ENCODE results near the gene TXNDC8.
"Not testable (repeated sequence)": the region's sequence is repeated elsewhere in the genome, so short reads cannot be mapped to it uniquely, and the experiment has no call there.

The TXNDC8 gene

GRCh38 chr9:110327716-110328115 is 9.9 kb downstream of the TXNDC8 start:
- DNase-seq (ENCODE audit: low read depth), result no peak

DNA sequence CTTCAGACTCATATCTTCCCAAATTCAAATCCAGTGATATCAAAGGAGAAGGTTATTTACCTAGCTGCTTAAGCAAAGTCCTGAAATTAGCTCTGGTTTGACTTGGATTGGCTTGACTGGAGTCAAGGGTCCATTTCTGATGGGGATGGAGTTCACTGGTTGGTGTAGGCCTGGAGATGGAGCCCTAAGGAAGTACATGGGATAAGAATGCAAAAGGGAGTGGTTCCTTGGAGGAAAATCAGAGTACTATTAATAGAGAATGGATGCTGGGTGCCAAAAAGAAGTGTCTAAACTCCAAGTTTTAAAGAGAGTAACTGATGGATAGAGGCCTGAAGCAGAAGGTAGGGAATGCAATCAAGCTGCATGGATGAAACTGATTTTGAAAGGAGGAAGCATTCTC is 13.8 kb downstream of the TXNDC8 start:
- DNase-seq (ENCODE audit: low read depth), result no peak

GRCh38 chr9:110320651-110321445 is 16.8 kb downstream of the TXNDC8 start:
- DNase-seq (ENCODE audit: low read depth), result no peak

DNA sequence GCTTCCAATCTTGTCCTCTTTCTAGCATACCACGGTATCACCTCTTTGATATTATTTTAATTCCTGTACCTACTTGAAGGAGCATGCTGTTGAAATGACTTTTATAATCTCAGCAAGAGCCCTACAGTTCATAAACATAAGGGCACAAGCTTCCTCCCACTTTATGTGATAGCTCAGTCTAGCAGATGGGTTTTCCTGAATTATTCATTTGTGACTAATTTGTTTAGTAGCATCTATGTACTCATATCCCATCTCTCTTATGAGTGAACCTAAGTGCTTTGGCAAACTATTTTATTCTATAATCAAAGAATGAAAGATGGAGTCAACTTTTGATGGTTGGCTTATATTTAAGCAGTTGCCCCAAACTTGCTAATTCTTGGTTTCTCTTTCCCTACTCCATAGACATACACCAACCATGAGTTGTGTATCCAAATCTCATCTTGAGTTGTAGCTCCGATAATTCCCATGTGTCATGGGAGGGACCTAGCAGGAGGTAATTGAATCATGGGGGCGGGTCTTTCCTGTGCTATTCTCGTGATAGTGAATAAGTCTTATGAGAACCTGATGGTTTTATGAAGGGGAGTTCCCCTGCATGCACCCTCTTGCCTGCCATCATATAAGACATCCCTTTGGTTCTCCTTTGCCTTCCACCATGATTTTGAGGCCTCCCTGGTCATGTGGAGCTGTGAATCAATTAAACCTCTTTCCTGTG is 17.7 kb downstream of the TXNDC8 start:
- no peak for DNase-seq (ENCODE audit: low read depth)

DNA sequence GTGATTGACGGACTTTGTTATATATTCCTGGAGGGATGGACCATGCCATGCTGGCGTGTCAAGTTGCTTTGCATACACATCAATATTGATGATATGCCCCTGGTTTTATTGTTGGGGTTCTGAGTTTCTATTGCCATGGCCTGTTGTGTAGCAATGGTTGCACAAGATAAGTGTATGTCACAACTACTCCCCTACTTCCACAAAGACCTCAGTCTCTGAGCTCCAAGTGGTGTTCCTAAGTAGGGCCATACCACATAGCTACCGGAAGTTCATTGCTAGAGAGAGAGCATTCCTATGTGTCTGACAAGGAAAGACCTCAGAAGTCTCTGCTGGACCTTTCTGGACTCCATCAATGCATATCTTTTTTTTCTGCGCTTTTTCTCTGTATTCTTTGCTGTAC is 19.8 kb downstream of the TXNDC8 start:
- no peak for DNase-seq (ENCODE audit: low read depth)

- DNase-seq (ENCODE audit: low read depth), result no peak
These were observed 21.2 kb downstream of the TXNDC8 start for GRCh38 chr9:110316261-110317075.

- not testable (repeated sequence) for DNase-seq (ENCODE audit: low read depth)
These were observed 25.7 kb downstream of the TXNDC8 start for GRCh38 chr9:110311978-110312377.

DNA sequence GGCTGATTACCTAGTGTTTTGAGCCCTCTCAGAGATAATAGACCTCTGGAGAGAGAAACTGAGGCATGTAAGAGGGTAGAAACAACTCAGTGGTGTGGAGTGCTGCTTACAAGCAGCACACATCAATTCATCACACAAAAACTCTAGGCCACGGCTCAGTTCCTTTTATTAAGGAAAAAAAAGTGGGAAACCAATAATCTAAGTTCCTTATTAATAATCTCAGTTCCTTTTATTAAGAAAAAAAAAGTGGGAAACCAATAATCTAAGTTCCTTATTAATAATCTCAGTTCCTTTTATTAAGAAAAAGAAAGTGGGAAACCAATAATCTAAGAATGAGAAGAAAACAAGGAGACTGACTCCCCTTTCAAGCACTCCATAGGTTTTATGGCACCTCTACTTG is 28.0 kb downstream of the TXNDC8 start:
- no peak for DNase-seq (ENCODE audit: low read depth)

GRCh38 chr9:110308633-110309038 is 29.0 kb downstream of the TXNDC8 start:
- DNase-seq (ENCODE audit: low read depth), result no peak

DNA sequence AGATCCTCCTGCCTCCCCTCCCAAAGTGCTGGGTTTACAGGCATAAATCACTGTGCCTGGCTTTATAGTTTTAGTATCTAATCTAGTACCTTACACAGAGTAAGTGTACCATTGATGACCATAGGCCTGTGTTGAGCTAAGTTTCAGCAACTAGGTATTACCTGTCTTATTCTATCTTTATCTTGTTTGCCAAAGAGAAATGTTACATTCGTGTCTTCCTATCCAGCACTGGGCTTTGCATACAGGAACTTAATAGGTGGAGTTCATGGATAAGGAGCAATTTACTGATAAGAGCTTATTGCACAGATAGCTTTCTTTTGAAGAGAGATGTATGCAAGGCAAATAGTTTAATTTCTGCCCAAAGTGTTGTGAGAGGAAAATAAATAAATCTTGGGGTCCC is 30.5 kb downstream of the TXNDC8 start:
- no peak for DNase-seq (ENCODE audit: low read depth)

DNA sequence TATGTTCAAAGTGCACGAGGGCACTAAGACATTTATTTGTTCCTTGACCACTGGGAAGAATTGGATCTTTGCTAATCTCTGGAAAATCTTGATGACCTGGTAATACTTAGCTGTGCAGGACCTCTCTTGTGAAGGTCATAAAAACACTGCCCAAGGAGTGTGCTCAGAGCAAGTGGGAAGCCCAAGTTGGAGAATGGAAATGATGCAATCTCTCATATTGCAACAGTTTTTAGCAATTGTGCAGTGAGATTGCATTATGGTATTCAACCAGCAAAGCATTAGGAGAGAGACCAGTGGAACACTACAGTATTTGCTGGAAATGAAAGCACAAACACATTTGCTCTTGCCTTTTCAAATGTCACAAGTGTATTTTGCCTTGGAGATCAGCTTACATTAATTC is 34.5 kb downstream of the TXNDC8 start:
- no peak for DNase-seq (ENCODE audit: low read depth)

- DNase-seq (ENCODE audit: low read depth), result no peak
These were observed 39.5 kb downstream of the TXNDC8 start for GRCh38 chr9:110298043-110298605.

DNA sequence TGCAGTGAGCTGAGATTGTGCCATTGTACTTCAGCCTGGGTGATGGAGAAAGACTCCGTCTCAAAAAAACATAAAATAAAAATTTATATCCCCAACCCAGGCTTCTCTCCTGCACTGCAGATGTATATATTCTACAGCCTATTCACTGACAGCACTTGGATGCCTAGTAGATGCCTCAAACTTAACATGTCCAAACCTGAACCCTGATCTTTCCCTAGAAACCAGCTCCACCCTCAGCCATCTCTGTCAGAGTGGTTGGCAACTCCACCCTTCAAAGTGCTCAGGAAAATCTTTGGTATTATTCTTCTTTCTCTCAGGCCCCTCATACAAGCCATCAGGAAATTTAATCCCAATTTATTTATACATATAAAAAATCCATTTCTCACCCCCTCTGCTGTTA is 44.4 kb downstream of the TXNDC8 start:
- no peak for DNase-seq (ENCODE audit: low read depth)

GRCh38 chr9:110291921-110292557 is 45.6 kb downstream of the TXNDC8 start:
- DNase-seq (ENCODE audit: low read depth), result no peak

- DNase-seq (ENCODE audit: low read depth), result no peak
These were observed 47.7 kb downstream of the TXNDC8 start for GRCh38 chr9:110290001-110290400.

DNA sequence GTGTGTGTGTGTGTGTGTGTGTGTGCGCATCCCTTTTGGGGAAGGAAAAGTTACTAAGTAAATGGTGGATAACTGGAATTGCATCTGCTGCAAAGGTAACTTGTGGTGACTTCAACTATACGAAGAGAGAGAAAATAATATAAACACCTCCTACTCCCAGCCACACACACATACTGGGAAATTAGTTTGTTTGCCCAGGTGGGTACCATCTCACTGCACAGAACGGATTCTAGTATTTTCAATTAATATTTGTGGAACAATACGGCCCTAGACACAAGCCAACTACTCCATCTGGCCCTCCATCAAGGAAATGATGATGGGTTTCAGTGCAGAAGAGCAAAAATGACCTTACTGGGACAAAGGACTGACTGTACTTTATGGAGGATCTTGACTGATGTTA is 49.2 kb downstream of the TXNDC8 start:
- DNase-seq (ENCODE audit: low read depth), result no peak

DNA sequence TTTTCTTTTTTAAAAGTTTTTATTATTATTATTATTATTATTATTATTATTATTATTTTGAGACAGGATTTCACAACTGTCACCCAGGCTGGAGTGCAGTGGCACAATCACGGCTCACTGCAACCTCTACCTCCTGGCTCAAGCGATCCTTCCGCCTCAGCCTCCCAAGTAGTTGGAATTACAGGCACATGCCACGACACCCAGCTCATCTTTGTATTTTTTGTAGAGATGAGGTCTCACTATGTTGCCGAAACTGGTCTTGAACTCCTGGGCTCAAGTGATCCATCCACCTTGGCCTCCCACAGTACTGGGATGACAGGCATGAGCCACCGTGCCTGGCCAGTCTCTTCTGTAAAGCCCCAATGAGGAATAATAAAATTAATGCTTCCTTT is 50.4 kb downstream of the TXNDC8 start:
- no peak for DNase-seq (ENCODE audit: low read depth)

- DNase-seq (ENCODE audit: low read depth), result no peak
These were observed 53.3 kb downstream of the TXNDC8 start for GRCh38 chr9:110284211-110284844.

DNA sequence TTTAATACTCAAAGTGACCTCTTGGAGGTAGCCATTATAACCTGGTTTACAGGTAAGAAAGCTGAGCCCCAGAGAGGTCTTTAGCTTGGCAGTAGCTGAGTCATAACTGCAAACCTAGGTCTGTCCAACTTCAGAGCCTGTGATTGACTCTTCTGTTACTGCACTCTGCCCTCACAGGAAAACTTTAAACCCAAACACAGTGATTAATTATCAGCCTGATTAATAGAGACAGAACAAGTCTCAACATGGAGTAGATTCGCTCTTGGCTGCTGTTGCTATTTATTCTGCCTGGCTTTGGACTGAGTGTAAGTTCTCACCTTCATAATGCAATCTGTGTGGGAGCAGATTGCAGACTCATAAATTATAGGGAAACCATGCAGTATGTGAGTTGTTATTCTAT is 53.9 kb downstream of the TXNDC8 start:
- DNase-seq (ENCODE audit: low read depth), result no peak

- DNase-seq (ENCODE audit: low read depth), result no peak
These were observed 55.0 kb downstream of the TXNDC8 start for GRCh38 chr9:110282739-110283081.

- no peak for DNase-seq (ENCODE audit: low read depth)
These were observed 55.5 kb downstream of the TXNDC8 start for GRCh38 chr9:110282018-110282738.
